ENCODE data around the gene INAFM1.

DNA sequence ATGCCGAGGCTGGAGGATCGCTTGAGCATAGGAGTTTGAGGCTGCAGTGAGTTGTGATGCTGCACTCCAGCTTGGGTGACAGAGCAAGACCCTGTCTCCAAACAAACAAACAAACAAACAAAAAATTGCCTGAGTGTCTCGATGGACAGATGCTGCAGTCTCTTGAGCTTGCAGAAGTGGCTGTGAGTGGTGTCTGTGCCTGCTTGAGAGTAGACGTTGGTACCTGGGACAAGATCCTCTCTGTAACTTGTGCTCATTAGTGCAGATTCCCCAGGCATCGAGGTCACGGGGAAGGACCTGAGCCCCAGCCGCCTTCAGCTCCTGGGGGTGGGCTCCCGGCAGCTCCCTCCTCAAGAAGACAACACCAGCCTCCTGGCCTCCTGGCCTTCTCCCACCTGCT lies 48.7 kb downstream of the INAFM1 start:
- TF ChIP-seq GATA2 (CRISPR knock-in tag; IDR thresholded peaks at IDR 0.05) (no peak), CTCF (IDR thresholded peaks at IDR 0.05) (no peak)
